Measurements from ENCODE around the gene RRAGB.
"Not testable (repeated sequence)": the region's sequence is repeated elsewhere in the genome, so short reads cannot be mapped to it uniquely, and the experiment has no call there.

The RRAGB gene, protein sequence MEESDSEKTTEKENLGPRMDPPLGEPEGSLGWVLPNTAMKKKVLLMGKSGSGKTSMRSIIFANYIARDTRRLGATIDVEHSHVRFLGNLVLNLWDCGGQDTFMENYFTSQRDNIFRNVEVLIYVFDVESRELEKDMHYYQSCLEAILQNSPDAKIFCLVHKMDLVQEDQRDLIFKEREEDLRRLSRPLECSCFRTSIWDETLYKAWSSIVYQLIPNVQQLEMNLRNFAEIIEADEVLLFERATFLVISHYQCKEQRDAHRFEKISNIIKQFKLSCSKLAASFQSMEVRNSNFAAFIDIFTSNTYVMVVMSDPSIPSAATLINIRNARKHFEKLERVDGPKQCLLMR

DNA sequence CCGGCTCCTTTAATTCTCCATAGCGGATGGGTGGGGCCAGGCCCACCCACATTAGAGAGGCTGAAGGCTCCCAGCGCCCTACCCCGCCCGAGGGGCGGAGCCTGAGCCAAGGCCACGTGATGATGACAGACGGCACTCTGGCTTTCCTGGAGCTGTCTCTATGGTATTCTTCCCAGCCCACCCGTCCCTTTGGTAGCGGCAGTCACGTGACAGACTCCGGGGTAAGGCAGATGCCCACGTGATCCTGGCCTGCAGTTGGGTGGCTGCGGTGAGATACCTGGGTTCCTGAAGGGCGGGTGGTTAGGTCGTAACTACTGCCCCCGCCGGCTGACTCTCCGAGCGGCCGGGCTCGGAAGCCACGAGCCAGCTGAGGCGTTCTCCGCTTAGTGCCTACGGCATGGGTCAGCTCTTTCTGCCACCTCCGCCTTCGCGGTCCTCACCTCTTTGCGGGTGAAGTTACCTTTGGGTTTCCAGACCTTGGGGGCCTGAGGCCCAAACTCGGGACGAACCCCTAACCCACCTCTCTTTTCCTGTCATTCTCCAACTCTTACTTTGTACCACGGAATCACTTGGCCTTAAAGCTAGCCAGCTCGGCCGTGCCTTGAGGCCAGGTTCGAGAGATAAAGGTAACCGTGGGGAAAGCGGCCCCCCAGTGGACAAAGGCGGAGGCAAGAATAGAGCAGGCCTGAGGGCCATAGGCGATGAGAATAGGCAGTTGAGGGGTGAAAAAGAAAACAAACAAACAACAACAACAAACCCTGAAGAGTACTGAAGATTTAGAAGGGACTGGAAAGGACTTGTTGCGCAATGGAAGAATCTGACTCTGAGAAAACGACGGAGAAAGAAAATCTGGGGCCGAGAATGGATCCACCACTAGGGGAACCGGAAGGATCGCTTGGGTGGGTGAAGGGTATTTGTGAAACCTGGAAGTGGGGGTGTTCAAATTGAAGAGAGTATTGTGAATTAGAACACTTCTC lies at the start of gene RRAGB:
Gene RRAGB (plus strand): TSS at position 229 of the 977 bp plus-strand sequence. CDS start 579 bp downstream, at position 808.
- peak; percentile 48 for DNase-seq (ENCODE audit: low spot score)

DNA sequence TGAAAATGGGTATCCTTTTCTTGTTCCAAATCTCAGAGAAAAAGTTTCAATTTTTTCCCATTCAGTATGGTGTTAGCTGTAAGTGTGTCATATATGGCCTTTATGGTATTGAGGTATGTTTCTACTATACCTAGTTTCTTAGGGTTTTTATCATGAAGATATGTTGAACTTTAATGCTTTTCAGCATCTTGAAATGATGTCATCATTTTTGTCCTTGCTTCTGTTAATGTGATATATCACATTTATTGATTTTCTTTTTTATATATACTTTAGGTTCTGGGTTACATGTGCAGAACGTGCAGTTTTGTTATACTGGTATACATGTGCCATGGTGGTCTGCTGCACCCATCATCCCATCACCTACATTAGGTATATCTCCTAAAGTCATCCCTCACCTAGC lies 49.5 kb upstream of the RRAGB start:
- DNase-seq (ENCODE audit: low spot score), result no peak

DNA sequence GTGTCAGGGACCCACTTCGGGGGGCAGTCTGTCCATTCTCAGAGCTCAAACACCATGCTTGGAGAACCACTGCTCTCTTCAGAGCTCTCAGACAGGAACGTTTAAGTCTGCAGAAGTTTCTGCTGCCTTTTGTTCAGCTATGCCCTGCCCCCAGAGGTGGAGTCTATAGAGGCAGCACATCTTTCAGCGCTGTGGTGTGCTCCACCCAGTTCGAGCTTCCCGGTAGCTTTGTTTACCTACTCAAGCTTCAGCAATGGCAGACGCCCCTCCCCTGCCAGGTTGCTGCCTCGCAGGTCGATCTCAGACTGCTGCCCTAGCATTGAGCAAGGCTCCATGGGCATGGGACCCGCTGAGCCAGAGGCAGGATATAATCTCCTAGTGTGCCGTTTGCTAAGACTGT lies 29.0 kb upstream of the RRAGB start:
- DNase-seq (ENCODE audit: low spot score), result not testable (repeated sequence)

DNA sequence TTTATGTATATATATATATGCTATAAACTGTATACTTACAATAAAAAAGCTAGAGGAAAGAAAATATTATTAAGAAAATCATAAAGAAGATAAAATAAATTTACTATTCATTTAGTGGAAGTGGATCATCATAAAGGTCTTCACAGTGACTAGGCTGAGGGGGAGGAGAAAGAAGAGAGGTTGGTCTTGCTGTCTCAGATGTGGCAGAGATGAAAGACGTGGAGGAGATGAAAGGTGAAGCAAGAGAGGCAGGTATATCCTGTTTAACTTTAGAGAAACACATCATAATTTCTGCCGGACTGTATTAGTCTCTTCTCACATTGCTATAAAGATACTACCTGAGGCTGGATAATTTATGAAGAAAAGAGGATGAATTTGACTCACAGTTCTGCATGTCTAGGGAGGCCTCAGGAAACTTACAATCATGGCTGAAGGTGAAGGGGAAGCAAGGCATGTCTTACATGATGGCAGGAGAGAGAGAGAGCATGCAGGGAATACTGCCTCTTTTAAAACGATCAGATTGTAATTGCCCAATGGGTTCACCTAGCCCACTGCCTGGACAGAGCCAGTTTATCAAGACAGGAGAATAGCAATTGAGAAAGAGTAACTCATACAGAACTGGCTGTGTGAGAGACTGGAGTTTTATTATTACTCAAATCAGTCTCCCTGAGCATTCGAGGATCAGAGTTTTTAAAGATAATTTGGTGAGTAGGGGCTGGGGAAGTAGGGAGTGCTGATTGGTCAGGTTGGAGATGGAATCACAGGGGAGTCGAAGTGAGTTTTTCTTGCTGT lies 22.1 kb upstream of the RRAGB start:
- DNase-seq (ENCODE audit: low spot score), result no peak

- DNase-seq (ENCODE audit: low spot score), result no peak
Measured at GRCh38 chrX:55697381-55697780, 20.2 kb upstream of the RRAGB start.

DNA sequence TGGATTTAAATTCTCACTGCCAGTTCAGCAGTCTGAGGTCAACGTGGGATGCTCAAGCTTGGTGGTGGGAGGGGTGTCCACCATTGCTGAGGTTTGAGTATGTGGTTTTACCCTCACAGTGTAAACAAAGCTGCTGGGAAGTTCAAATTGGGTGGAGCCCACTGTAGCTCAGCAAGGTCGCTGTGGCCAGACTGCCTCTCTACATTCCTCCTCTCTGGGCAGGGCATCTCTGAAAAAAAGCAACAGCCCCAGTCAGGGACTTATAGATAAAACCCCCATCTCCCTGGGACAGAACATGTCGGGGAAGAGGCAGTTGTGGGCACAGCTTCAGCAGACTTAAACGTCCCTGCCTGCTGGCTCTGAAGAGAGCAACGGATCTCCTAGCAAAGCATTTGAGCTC lies 14.9 kb upstream of the RRAGB start:
- DNase-seq (ENCODE audit: low spot score), result no peak

DNA sequence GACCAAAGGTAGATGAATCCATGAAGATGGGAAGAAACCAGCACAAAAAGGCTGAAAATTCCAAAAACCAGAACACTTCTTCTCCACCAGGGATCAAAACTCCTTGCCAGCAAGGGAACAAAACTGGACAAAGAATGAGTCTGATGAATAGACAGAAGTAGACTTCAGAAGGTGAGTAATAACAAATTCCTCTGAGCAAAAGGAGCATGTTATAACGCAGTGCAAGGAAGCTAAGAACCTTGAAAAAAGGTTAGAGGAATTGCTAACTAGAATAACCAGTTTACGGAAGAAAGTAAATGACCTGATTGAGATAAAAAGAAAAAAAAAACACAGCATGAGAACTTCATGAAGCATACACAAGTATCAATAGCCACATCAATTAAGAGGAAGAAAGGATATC lies 14.1 kb upstream of the RRAGB start:
- DNase-seq (ENCODE audit: low spot score), result not testable (repeated sequence)

GRCh38 chrX:55705066-55705465 lies 12.5 kb upstream of the RRAGB start:
- not testable (repeated sequence) for DNase-seq (ENCODE audit: low spot score)

- no peak for DNase-seq (ENCODE audit: low spot score)
Measured at GRCh38 chrX:55709735-55710134, 7.8 kb upstream of the RRAGB start.

DNA sequence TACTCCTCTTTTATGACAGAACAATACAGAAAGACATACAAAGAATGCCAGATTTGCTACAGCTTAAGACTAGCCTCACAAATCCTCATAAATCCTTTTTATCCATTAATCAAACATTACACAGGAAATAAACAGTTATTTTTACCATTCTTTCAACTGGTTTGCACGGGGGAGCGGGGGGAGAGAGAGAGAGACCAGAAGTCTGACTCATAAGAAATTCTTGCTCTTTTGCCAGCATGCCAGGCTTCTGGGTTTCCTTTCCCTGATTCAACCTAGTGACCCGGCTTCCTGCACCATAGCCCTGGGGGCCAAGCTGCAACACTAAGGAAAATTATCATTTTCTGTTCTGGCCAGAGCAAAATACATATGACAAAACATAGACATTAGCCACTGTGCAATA lies 6.8 kb upstream of the RRAGB start:
- DNase-seq (ENCODE audit: low spot score), result no peak

DNA sequence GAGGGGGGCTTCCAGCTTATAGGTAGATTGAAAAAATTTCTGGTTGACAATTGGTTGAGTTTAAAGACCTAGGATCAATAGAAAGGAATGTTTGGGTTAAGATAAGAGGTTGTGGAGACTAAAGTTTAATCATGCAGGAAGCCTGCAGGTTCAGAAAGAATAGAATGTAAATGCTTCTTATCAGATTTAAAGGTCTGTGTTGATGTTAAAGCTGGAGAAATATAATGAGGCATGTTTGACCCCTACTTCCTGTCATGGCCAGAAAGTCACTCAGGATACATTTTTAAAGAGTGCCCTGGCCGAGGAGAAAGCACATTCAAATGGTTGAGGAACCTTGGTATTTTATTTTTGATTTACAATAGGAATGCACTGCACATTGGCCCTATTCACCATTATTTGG lies 3.9 kb upstream of the RRAGB start:
- DNase-seq (ENCODE audit: low spot score), result no peak

DNA sequence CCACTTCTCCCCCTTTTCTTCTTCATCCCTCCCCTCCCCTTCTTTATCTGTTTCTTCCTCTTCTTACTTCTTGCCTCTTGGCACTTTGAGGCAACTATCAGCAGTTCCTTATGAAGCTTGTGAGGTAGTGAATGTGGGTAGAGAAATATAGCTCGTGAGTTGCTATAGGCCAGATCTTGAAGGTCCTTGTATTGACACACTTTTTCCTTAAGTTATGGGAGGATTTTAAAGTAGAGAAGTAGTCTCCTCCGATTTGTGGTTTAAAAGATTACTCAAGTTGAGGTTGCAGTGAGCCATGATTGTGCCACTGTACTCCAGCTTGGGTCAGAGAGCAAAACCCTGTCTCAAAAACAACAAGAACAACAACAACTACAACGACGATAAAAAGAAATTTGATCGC lies 3.4 kb upstream of the RRAGB start:
- DNase-seq (ENCODE audit: low spot score), result no peak

DNA sequence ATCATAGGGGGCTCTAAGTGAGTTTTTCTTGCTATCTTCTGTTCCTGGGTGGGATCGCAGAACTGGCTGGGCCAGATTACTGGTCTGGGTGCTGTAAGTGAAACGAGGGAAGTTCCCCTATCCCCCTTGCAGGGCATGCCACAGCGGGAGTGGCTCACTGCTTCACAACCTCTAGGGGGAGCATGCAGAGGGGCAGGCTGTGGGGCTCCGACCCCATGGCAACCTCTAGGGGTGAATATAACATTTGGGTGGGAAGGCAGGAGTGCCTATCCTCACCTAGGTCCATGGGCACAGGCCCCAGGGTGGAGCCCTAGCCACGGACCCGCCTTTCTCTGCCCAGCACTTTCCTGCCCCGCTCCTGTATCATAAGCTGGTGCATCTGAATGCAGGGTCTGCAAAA lies 1.7 kb upstream of the RRAGB start:
- no peak for DNase-seq (ENCODE audit: low spot score)

- no peak for DNase-seq (ENCODE audit: low spot score)
Measured at GRCh38 chrX:55716937-55717336, 612 bp upstream of the RRAGB start.

DNA sequence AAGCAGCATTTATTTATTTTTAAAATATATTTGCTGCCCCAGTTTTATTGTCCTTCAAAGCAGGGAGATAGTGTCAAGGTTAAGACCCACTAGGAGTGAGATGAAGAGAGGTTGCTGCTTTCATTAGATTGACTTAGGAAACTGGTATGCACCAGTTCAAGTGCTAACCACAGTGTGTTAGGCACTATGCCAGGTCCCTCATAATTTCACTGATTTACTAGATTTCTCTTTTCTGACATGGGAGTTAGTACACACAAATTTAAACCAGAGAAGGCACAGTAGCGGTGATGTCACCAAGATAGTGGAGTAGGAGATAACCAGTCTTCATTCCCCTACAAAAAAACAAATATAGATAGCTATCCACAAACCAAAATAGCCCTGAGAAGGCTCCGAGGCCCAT lies 14.3 kb downstream of the RRAGB start:
- no peak for DNase-seq (ENCODE audit: low spot score)

DNA sequence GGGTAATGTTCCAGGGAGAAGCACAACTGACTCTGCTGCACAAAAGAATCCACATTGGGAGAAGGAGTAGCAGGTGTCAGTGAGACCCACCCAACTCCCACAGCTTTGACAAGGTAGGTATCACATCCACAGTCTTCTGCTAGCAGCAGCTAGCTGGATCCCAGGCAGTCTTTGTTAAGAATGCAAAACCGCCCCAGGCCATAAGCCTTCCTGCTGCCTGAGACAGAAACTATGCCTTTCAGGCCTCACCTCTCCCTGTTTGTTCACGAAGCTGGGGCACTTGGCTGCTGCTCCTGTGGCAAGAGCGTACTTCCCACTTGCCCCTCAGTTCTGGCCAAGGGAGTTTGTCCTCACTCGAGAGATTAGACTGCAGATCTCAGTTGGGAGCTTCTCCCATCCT lies 21.4 kb downstream of the RRAGB start:
- no peak for DNase-seq (ENCODE audit: low spot score)

DNA sequence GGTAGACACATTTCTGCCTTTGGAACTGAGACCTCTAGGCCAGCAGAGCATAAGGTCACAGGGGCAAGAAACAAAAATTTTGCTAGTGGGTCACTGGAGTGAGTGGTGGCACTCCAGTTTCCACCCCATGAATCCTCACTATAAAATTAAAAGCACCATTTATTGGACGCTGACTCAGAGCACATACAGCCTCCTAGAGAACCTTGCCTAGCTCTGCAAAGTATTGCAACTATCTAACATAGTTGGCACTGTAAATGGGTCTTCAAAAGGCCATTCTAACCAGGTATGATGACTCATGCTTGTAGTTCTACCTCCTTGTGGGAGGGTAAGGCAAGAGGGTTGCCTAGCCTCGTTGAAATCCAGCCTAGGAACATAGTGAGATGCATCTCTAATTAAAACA lies 25.1 kb downstream of the RRAGB start:
- DNase-seq (ENCODE audit: low spot score), result no peak

DNA sequence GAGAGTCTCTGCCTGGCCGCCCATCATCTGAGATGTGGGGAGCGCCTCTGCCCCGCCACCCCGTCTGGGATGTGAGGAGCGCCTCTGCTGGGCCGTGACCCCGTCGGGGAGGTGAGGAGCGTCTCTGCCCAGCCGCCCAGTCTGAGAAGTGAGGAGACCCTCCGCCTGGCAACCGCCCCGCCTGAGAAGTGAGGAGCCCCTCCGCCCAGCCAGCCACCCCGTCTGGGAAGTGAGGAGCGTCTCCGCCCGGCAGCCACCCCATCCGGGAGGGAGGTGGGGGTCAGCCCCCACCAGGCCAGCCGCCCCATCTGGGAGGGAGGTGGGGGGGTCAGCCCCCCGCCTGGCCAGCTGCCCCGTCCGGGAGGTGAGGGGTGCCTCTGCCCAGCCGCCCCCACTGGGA lies 30.9 kb downstream of the RRAGB start:
- not testable (repeated sequence) for DNase-seq (ENCODE audit: low spot score)

GRCh38 chrX:55750256-55750655 lies 32.7 kb downstream of the RRAGB start:
- no peak for DNase-seq (ENCODE audit: low spot score)

DNA sequence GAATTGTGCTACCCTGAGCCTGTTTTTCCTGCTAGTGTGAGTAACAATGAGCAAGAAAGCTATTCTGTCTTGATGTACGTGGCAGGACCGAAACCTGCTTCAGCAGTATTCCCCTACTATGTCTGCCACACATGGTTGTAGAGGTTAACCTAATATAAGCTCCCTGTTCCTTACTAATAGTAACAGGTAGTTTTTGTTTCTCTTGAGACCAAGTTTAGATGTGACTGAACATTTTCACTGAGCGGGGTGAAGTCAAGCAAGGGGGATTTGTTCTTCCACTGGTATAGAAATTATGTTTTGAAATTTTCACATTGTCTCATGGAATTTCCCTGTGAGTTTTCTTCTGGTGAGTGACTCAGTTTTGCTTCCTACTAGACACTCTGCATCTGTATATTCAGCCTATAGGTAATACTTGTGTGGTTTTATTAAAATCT lies 37.3 kb downstream of the RRAGB start:
- no peak for DNase-seq (ENCODE audit: low spot score)

DNA sequence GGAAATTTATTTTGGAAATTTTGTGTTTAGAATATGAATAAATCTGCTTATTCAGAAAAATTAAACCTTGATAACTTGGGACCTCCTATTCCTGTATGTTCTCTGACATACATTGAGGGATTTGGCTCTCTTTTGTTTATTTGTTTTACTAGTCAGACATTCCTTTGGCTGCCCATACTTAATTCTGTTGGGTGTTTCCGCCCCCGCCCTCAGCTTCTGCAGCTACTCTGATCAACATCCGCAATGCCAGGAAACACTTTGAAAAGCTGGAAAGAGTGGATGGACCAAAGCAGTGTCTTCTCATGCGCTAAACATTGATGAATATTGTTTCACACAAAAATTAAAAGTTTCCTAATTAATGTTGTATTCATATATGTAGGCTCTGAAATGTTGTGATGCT lies 40.5 kb downstream of the RRAGB start:
- DNase-seq (ENCODE audit: low spot score), result no peak

- no peak for DNase-seq (ENCODE audit: low spot score)
Measured at GRCh38 chrX:55759478-55759877, 41.9 kb downstream of the RRAGB start.

All from HuH-7 (cell line).